HS-5 (cell line): ENCODE measurements around the gene CSNK1A1L.
"Not testable (repeated sequence)": the region's sequence is repeated elsewhere in the genome, so short reads cannot be mapped to it uniquely, and the experiment has no call there.

Experiments
- DNase-seq: peaks from one replicate; pipeline ENCODE4 v3.0.0-alpha.2; 2012; ENCODE audit warnings: low read depth

Gene CSNK1A1L

DNA sequence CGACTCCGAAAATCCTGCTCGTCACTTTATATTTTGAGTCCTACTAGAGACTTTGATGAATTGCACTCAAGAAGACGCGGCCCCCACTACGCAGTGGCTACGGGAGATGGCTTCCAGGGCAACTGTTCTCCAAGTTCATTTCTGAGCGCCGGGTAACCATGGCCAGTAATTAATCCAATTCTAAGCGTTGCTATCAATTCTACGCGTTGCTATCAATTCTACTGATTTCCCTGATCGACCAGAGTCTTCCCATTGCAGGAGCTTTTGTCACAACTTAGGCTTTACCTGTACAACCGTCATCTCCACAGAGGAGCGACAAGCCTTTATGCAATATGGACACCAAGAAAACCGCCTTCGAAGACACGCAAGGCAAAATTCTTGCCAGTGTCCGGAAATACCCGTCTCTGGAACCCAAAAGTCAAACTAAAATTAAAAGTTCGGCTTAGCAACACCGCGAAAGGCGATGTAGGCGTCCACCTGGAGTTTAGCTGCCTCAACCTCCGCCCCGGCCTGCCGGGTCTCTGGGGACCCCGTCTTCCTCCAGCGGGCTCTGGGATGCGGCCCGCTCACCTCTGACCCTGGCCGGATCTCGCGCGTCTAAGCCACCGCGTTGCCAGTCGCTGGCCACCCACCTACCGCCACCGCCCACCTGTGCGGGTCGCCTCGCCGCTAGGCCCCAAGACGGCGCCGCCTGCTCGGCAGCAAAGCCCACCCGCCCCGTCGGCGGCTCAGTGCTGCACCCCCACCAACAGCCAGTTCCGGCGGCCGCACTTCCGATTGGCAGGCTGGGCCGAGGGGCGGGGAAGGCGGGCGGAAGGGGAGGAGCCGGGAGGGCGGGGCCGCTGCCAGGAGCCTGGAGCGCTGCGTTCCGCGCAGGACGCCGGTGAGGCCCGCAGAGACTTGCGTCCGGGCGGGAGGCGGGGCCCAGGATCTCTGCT is 46.3 kb downstream of the CSNK1A1L start, which contains the start of gene SUPT20H:
Gene SUPT20H (minus strand): TSS at position 779 of the 938 bp plus-strand sequence. CDS start 8,198 bp downstream, outside the sequence.
- peak; percentile 29 for DNase-seq

- not testable (repeated sequence) for DNase-seq
Measured at GRCh38 chr13:37056228-37056627, 49.2 kb downstream of the CSNK1A1L start.
